Measurements from ENCODE around the gene GTF2E1. TPM values are rescaled to one million over a fixed set of nuclear protein-coding genes. Genes with fewer than 3 reads are reported as not detected.
"Not testable (repeated sequence)": the region's sequence is repeated elsewhere in the genome, so short reads cannot be mapped to it uniquely, and the experiment has no call there.

Gene GTF2E1
- total RNA-seq, 6 donors from 2014 or later, result 6.3 to 17.9 (median 15.7) TPM

DNA sequence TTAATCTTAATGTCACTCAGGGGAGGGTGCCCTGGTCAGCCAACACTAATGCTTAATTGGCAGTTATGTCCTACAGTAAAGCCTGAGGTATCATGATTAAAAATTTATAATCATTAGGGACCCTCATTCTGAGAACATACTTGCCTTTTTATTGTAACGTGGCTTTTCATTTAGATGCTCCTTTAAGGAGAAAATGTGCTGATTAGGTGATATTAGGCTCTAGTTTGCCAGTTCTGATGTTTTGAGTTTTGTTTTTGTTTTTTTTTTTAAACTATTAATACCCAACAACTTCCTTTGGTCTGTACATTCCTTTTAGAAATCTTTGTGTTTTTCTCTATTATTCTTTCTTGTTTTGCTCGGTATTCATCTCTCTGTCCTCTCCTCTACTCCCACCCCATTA is 10.3 kb downstream of the GTF2E1 start:
- WGBS, 2 donors, result 95 to 96% methylated on average over 2 of the region's 2 CpGs
- no peaks in the 10 kb centered on the region for H3K27me3 ChIP-seq
- no peaks in the 10 kb centered on the region for H3K9me3 ChIP-seq
- no peak overlapping the region for H3K27ac ChIP-seq
- TF ChIP-seq EP300 (IDR thresholded peaks at IDR 0.05) (no peak), POLR2A (IDR thresholded peaks at IDR 0.05) (no peak), POLR2AphosphoS5 (IDR thresholded peaks at IDR 0.05) (no peak)
- TF ChIP-seq, protein P1, sequence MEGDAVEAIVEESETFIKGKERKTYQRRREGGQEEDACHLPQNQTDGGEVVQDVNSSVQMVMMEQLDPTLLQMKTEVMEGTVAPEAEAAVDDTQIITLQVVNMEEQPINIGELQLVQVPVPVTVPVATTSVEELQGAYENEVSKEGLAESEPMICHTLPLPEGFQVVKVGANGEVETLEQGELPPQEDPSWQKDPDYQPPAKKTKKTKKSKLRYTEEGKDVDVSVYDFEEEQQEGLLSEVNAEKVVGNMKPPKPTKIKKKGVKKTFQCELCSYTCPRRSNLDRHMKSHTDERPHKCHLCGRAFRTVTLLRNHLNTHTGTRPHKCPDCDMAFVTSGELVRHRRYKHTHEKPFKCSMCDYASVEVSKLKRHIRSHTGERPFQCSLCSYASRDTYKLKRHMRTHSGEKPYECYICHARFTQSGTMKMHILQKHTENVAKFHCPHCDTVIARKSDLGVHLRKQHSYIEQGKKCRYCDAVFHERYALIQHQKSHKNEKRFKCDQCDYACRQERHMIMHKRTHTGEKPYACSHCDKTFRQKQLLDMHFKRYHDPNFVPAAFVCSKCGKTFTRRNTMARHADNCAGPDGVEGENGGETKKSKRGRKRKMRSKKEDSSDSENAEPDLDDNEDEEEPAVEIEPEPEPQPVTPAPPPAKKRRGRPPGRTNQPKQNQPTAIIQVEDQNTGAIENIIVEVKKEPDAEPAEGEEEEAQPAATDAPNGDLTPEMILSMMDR (IDR thresholded peaks at IDR 0.05), result no peak
- DNase-seq (no peak), ATAC-seq (ENCODE audit: low FRiP score in 2 of 2) (no peak)
- H3K36me3 ChIP-seq, result peaks cover 0 to 17% (median 11%) of the 10 kb centered on the region in 4 donors
- H3K4me1 ChIP-seq, result peaks cover 0 to 3% (median 0%) of the 10 kb centered on the region in 4 donors
- H3K4me3 ChIP-seq, result no peak overlapping the region

GRCh38 chr3:120753810-120754209 is 11.3 kb downstream of the GTF2E1 start:
- Histone ChIP-seq H3K4me1 (peaks cover 0 to 3% (median 0%) of the 10 kb centered on the region in 4 donors), H3K27ac (no peak overlapping the region), H3K9me3 (no peaks in the 10 kb centered on the region), H3K36me3 (peaks cover 0 to 17% (median 11%) of the 10 kb centered on the region in 4 donors), H3K27me3 (no peaks in the 10 kb centered on the region), H3K4me3 (no peak overlapping the region)
- DNase-seq, result no peak
- ATAC-seq (ENCODE audit: low FRiP score in 2 of 2), result no peak
- TF ChIP-seq EP300 (IDR thresholded peaks at IDR 0.05), result no peak
- TF ChIP-seq POLR2AphosphoS5 (IDR thresholded peaks at IDR 0.05), result no peak
- no peak for TF ChIP-seq POLR2A (IDR thresholded peaks at IDR 0.05)
- TF ChIP-seq, protein P1 (IDR thresholded peaks at IDR 0.05), result no peak

GRCh38 chr3:120756061-120756460 is 13.5 kb downstream of the GTF2E1 start:
- no peak for ATAC-seq (ENCODE audit: low FRiP score in 2 of 2)
- H3K4me1 ChIP-seq, result peaks cover 0 to 3% (median 0%) of the 10 kb centered on the region in 4 donors
- H3K4me3 ChIP-seq, result no peak overlapping the region
- no peak for DNase-seq
- H3K27ac ChIP-seq, result no peak overlapping the region
- 72 to 75% methylated on average over 2 of the region's 2 CpGs for WGBS, 2 donors
- no peaks in the 10 kb centered on the region for H3K27me3 ChIP-seq
- TF ChIP-seq POLR2A (IDR thresholded peaks at IDR 0.05) (no peak), EP300 (IDR thresholded peaks at IDR 0.05) (no peak), POLR2AphosphoS5 (IDR thresholded peaks at IDR 0.05) (no peak)
- TF ChIP-seq, protein P1 (IDR thresholded peaks at IDR 0.05), result no peak
- peaks cover 0 to 10% (median 6%) of the 10 kb centered on the region in 4 donors for H3K36me3 ChIP-seq
- no peaks in the 10 kb centered on the region for H3K9me3 ChIP-seq

DNA sequence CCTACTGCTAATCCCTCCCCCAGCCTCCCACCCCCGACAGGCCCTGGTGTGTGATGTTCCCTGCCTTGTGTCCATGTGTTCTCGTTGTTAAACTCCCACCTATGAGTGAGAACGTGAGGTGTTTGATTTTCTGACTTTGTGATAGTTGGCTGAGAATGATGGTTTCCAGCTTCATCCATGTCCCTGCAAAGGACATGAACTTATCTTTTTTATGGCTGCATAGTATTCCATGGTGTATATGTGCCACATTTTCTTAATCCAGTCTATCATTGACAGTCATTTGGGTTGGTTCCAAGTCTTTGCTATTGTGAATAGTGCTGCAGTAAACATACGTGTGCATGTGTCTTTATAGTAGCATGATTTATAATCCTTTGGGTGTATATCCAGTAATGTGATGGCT is 16.0 kb downstream of the GTF2E1 start:
- WGBS, 2 donors, result 84 to 96% methylated on average over 4 of the region's 4 CpGs
- not testable (repeated sequence) for DNase-seq

DNA sequence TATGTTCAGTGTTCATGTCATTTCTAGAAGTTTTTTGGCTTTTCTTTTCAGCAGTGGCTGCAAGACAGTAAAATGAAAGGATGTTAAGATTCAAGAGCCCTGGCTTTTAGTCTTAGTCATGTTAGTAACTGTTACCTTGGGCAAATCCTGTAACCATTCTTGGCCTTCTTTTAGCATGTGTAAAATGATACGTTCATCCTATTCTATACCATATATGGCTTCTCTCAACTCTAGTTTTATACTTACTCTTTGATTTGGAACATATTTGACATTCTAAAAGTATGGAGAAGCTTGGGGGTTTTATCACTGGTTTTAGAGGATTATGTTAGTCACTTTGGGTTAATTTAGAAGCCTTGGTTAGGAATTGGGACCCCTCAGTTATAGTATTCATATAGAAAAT is 20.1 kb downstream of the GTF2E1 start:
- DNase-seq (no peak), ATAC-seq (ENCODE audit: low FRiP score in 2 of 2) (no peak)
- Histone ChIP-seq H3K36me3 (no peaks in the 10 kb centered on the region), H3K4me3 (no peak overlapping the region), H3K27me3 (no peaks in the 10 kb centered on the region), H3K9me3 (no peaks in the 10 kb centered on the region), H3K4me1 (peaks cover 0 to 10% (median 0%) of the 10 kb centered on the region in 4 donors), H3K27ac (no peak overlapping the region)
- TF ChIP-seq POLR2AphosphoS5 (IDR thresholded peaks at IDR 0.05) (no peak), EP300 (IDR thresholded peaks at IDR 0.05) (no peak), POLR2A (IDR thresholded peaks at IDR 0.05) (no peak)
- TF ChIP-seq, protein P1 (IDR thresholded peaks at IDR 0.05), result no peak
- 87 to 91% methylated on average over 1 of the region's 1 CpG for WGBS, 2 donors

More for the DNA sequence above, 16.0 kb downstream of the GTF2E1 start:
- not testable (repeated sequence) for H3K27me3 ChIP-seq; H3K9me3 ChIP-seq; H3K36me3 ChIP-seq; H3K4me1 ChIP-seq; H3K4me3 ChIP-seq; H3K27ac ChIP-seq; ATAC-seq (ENCODE audit: low FRiP score in 2 of 2)
